SK-MEL-5 (cell line): Measurements from ENCODE around the gene ZNF445. TPM values are rescaled to one million over a fixed set of nuclear protein-coding genes. Genes with fewer than 3 reads are reported as not detected.
"Not testable (repeated sequence)": the region's sequence is repeated elsewhere in the genome, so short reads cannot be mapped to it uniquely, and the experiment has no call there.

Experiments
- DNase-seq: peaks from one replicate; pipeline ENCODE4 v3.0.0-alpha.2; 2016; ENCODE audit warnings: low read depth, low spot score
- in situ Hi-C: cut with HindIII; loops from 2 replicates; pipeline ENCODE4 v1.10.0; 2016; ENCODE audit warnings: low sequenced_read_pairs, high pct_unique_total_duplicates, low pct_unique_long_range_greater_than_20kb
- total RNA-seq: library from RNA; depleted of rRNA; stranded (reverse); fragments of >200 nt; shearing (Covaris generic); gene quantifications from 2 replicates; pipeline ENCODE4 v1.2.3, GENCODE V29; 2014

The ZNF445 gene
- total RNA-seq, 1 experiment from 2014 or later, result 3.2 TPM

DNA sequence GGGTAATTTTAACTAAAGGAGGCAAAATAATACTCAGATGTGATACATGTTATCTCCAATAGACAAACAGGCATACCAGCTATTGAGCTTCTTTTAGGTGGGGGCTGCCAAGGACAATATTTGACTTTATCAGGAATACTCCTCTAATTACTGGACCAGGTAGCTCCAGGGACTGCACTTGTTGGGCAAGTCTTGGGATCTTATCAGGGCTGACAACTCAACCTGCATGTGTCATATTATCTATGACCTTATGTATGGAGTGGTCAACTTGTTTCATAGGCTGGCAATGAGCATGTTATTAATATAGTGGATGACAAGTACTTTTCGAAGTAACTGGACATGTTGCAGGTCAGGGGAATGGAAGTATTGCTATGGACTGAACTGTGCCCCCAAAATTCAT, 15.0 kb upstream of the ZNF445 start:
- in situ Hi-C loops, result no loop called here

GRCh38 chr3:44482721-44483120, 5.3 kb upstream of the ZNF445 start:
- no peak for DNase-seq
- in situ Hi-C loops, result no loop called here

More for the DNA sequence above, 15.0 kb upstream of the ZNF445 start:
- DNase-seq, result no peak

DNA sequence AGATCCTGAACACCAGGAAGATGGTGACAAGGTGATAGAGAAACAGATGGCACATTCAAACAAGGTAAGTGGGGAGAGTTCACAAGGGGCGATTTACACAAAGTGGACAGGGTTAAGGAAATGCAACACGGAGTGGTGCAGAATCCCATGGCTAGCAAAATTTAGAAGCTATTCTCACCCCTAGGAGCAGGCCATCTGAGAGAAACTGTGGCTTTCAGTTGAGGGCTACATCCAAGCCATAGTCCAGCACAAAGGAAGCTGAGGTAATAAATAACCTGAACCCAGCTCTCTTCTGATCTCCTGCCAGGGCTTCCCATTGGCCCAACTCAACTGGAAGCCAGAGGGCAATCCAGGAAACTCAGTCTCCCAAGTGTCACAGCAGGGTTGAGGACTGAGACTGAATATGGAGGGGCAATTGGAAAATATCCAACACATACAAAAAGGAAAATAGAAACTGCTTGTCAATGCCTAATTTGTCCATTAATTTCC, 1.2 kb upstream of the ZNF445 start:
- DNase-seq, result no peak
- in situ Hi-C loops, result no loop called here

DNA sequence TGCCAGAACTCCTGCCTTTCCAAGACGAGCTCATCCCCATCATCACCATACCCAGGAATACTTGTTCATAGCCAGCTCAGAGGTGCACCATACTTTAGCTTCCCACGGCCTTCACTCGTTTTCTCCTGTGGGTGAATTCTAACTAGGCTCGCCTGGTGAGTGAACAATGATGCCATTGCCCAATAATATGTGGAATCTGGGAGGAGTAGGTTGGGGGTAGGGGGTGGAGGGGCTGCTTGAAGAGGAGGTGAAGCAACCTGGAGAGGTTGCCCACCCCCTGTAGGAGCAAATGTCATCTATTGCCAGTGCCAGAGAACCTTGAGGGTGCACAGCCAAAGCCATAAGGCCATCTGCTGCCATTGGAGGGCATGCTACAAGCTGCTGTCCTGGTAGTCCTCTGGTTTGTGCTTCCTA, 592 bp upstream of the ZNF445 start:
- in situ Hi-C loops, result no loop called here
- DNase-seq, result no peak

- DNase-seq, result no peak
- in situ Hi-C loops, result no loop called here
Observed at GRCh38 chr3:44476963-44477311, 533 bp downstream of the ZNF445 start.

DNA sequence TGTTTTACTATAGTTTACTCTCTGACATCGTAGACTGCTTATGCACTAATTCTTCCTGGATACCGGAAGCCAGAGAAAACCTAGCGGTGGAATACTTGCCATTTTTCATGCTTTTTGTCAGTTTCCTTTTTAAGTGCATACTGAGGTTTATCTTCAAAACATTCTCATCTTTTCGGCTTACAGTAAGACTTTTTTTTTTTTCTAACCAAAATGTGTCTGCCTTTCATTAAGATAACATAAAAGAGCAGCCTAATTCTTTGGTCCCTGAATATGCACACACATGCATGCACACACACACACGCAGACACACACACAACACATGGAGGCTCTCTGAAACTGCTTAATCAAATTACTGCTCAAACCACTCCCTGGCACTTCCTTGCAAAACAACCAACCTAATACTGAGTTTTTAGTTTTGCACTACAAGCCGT, 1.3 kb downstream of the ZNF445 start:
- no peak for DNase-seq
- in situ Hi-C loops, result no loop called here

DNA sequence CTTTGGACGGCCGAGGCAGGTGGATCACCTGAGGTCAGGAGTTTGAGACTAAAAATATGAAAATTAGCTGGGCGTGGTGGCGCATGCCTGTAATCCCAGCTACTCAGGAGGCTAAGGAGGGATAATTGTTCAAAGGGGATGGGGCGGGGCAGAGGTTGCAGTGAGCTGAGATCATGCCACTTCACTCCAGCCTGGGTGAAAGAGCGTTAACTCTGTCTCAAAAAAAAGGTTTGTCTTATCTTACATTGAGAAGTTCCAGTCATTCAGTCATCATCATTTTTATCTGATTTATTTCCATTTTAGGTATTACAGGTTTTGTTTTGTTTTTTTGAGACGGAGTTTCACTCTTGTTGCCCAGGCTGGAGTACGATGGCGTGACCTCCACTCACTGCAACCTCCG, 2.6 kb downstream of the ZNF445 start:
- in situ Hi-C loops, DNase-seq: not testable (repeated sequence)

DNA sequence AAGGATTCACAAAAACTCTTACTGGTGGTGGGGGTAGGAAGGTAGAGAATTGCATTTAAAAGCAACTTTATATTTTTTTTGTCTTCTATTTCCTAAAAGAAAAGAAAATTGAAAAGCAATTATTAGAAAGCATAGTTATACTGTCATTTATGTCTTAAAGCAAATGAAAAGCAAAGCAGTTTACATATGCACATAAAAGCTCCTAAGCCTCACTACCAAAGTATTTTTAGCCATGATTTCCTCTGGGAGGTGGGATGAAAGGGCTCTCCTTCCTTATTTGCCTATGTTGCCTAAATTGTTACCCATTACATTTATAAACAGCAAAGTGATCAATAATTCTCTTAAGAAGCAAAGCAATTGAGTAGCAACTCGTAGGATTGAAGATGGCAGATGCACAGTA, 7.0 kb downstream of the ZNF445 start:
- DNase-seq, result no peak
- in situ Hi-C loops, result no loop called here

- in situ Hi-C loops, result no loop called here
Observed at GRCh38 chr3:44469914-44470313, 7.6 kb downstream of the ZNF445 start.

DNA sequence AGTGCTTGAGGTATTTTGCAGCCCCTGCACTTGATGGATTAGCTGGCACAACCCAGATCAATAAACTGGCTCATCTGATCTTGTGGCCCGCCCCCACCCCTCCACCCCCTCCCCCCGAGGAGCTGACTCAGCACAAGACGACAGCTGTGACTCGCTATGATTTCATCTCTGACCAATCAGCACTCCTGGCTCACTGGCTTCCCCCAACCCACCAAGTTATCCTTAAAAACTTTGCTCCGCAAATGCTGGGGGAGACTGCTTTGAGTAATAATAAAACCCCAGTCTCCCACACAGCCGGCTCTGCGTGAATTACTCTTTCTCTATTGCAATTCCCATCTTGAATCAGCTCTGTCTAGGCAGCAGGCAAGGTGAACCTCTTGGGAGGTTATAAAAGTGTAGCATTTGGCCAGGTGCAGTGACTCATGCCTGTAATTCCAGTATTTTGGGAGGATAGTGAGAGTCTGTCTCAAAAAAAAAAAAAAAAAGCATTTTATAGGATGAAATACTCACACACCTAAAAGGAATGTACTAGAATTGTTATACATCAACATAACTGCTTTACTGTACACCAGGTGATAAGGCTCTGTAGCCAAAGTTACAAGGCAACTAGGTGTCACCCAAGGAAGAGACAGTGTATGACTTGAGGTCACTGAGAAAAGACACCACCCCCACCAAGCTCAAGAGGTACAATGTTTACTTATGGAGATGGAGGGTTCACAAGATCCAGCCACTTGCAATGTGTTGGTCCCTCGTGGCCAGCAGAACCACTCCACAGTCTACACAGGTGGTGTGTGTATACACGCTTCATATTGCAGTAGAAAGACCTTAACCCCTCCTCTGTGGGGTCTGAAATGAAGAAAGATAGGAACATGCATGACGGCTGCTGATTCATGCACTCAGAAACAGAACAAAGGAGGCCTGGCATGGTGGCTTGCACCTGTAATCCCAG, 8.6 kb downstream of the ZNF445 start:
- no peak for DNase-seq
- in situ Hi-C loops, result no loop called here

More at GRCh38 chr3:44469914-44470313, 7.6 kb downstream of the ZNF445 start:
- no peak for DNase-seq

GRCh38 chr3:44468099-44468537, 9.4 kb downstream of the ZNF445 start:
- DNase-seq, in situ Hi-C loops: not testable (repeated sequence)

GRCh38 chr3:44467241-44467640, 10.2 kb downstream of the ZNF445 start:
- in situ Hi-C loops, result no loop called here
- no peak for DNase-seq

DNA sequence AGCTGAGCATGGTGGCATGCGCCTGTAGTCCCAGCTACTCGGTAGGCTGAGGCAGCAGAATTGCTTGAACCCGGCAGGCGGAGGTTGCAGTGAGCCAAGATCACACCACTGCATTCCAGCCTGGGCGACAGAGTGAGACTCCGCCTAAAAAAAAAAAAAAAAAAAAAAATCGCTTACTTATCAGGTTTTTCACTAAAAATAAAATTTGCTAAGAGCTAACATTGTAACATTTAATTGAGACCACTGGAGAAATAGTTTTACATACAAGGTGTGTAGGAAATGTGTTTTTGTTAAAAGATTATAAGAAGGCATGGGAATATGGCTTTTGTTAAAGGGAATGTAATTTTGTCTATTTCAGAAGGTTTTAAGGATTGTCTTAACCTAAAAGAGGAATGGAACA, 12.6 kb downstream of the ZNF445 start:
- in situ Hi-C loops, DNase-seq: not testable (repeated sequence)

- in situ Hi-C loops, result no loop called here
- DNase-seq, result no peak
Observed at GRCh38 chr3:44464509-44464908, 13.0 kb downstream of the ZNF445 start.

GRCh38 chr3:44460050-44460449, 17.4 kb downstream of the ZNF445 start:
- DNase-seq, in situ Hi-C loops: not testable (repeated sequence)

DNA sequence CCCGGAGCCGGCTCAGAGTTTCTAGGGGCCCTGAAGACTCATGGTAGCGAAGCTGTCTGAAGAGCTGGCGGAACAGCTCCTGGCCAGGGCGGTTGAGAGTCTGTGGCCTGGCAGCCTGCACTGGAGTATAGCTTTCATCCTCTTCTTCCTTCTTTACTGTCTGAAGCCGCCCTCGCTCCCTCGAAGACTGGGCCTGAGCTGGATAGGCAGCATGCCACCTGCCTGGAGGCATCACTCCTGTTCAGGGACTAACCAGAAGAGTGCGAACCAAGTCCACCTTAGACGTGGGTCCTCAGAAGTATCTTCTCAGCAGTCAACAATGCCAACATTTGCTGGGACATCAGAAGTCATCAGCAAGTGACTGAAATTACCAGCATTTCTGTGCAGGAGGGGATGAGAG, 22.2 kb downstream of the ZNF445 start:
- in situ Hi-C loops, result no loop called here
- no peak for DNase-seq

- no peak for DNase-seq
- in situ Hi-C loops, result no loop called here
Observed at GRCh38 chr3:44454258-44454657, 23.2 kb downstream of the ZNF445 start.

DNA sequence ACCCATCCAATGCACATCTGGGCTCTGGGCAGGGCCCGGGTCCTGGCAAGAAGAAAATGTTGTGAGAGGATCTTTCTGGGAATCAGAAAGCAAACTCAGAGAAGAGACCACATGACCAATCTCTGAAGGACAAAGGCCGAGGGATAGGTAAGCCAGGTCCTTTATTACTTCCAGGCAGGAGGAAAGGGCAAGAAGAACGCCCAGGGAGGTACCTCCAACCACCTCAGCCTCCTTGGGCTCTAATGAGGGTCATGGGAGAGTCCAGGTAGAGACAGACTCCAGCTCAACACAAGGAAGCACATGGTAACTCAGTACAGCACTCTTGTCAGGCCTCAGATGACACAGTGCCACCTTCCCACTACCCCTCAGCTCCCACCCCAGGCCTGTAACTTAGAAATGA, 26.0 kb downstream of the ZNF445 start:
- in situ Hi-C loops, result no loop called here
- DNase-seq, result no peak

GRCh38 chr3:44446929-44447328, 30.5 kb downstream of the ZNF445 start:
- DNase-seq, result no peak
- in situ Hi-C loops, result no loop called here
